Gastroesophageal sphincter (tissue), 4 donors: ENCODE results near the gene RMP24.
A peak's percentile ranks its signal among the peaks of the same experiment; 100 is the strongest.

ENCODE experiments used
- ATAC-seq: fragments of 150-250 bp; one replicate; pipeline ENCODE4 v1.9.1; 2016; ENCODE audit warnings: mild to moderate bottlenecking, moderate library complexity
- H3K27ac ChIP-seq, 4 donors: fragments of 200-600 bp; sonication (generic) in 3 of 4; 1 replicate in 3 of 4; 2 replicates in 1 of 4; pipeline ENCODE4 v1.5.1; 2016 to 2019
- H3K27me3 ChIP-seq: fragments of 200-600 bp; sonication (generic); one replicate; pipeline ENCODE4 v1.5.1; 2019
- H3K36me3 ChIP-seq, 2 donors: fragments of 200-600 bp; sonication (generic); one replicate each; pipeline ENCODE4 v1.5.1; 2019; ENCODE audit warnings: control low read depth in 1 of 2
- H3K4me1 ChIP-seq, 3 donors: fragments of 200-600 bp; sonication (generic); 1 replicate in 2 of 3; 2 replicates in 1 of 3; pipeline ENCODE4 v1.5.1; 2016 to 2019; ENCODE audit warnings: control low read depth in 2 of 3
- H3K4me3 ChIP-seq, 2 donors: fragments of 200-600 bp; sonication (generic); one replicate each; pipeline ENCODE4 v1.5.1; 2019; ENCODE audit warnings: mild to moderate bottlenecking in 1 of 2, moderate library complexity in 1 of 2
- H3K9me3 ChIP-seq, 3 donors: fragments of 200-600 bp; sonication (generic); one replicate each; pipeline ENCODE4 v1.5.1; 2017 to 2019; ENCODE audit warnings: control low read depth in 2 of 3
- CTCF ChIP-seq, 4 experiments: fragments of 200-600 bp in 2 of 4; fragments of 450-650 bp in 2 of 4; sonication (generic) in 1 of 4; IDR thresholded peaks; one replicate each; pipeline ENCODE4 v1.5.1; 2017 to 2019; ENCODE audit warnings: antibody characterized with exemption in 4 of 4, mild to moderate bottlenecking in 2 of 4, moderate library complexity in 2 of 4
- EP300 ChIP-seq: sonication (generic); formaldehyde crosslinking; IDR thresholded peaks from one replicate; pipeline ENCODE4 v1.6.1; 2017; ENCODE audit warnings: antibody characterized with exemption, mild to moderate bottlenecking
- POLR2A ChIP-seq, 2 donors: fragments of 450-650 bp; IDR thresholded peaks; one replicate each; pipeline ENCODE4 v1.6.1; 2017; ENCODE audit warnings: antibody characterized with exemption in 2 of 2, mild to moderate bottlenecking in 2 of 2, moderate library complexity in 1 of 2
- POLR2AphosphoS5 ChIP-seq: sonication (generic); formaldehyde crosslinking; IDR thresholded peaks from one replicate; pipeline ENCODE4 v1.6.1; 2017; ENCODE audit warnings: antibody characterized with exemption
- WGBS, 2 donors: methylation state at CpG; one replicate each; pipeline ENCODE4 v1.1.5; 2018; ENCODE audit warnings: low coverage in 1 of 2; 5-methylcytosine and 5-hydroxymethylcytosine counted together

RMP24 gene

GRCh38 chr18:35934891-35935290 lies 37.6 kb upstream of the RMP24 start:
- no peaks in the 10 kb centered on the region for H3K36me3 ChIP-seq
- no peaks in the 10 kb centered on the region for H3K27me3 ChIP-seq
- H3K27ac ChIP-seq = no peak overlapping the region
- peaks cover 0 to 23% (median 3%) of the 10 kb centered on the region in 3 donors for H3K4me1 ChIP-seq
- no peak for TF ChIP-seq POLR2A (IDR thresholded peaks at IDR 0.05)
- TF ChIP-seq CTCF (IDR thresholded peaks at IDR 0.05) = no peak
- TF ChIP-seq POLR2AphosphoS5 = no peak
- TF ChIP-seq EP300 = no peak
- peaks cover 0 to 8% (median 2%) of the 10 kb centered on the region in 3 donors for H3K9me3 ChIP-seq
- ATAC-seq = no peak
- 75 to 81% methylated on average over 4 of the region's 5 CpGs for WGBS, 2 donors
- H3K4me3 ChIP-seq = no peak overlapping the region

GRCh38 chr18:35935805-35936204 lies 36.7 kb upstream of the RMP24 start:
- Histone ChIP-seq H3K9me3 (no peaks in the 10 kb centered on the region), H3K36me3 (no peaks in the 10 kb centered on the region), H3K4me1 (peaks cover 0 to 23% (median 3%) of the 10 kb centered on the region in 3 donors), H3K27me3 (no peaks in the 10 kb centered on the region), H3K27ac (no peak overlapping the region), H3K4me3 (no peak overlapping the region)
- no peak for ATAC-seq
- 75 to 100% methylated on average over 1 of the region's 4 CpGs for WGBS, 2 donors
- TF ChIP-seq CTCF (IDR thresholded peaks at IDR 0.05) = no peak
- no peak for TF ChIP-seq POLR2A (IDR thresholded peaks at IDR 0.05)
- no peak for TF ChIP-seq EP300
- TF ChIP-seq POLR2AphosphoS5 = no peak

GRCh38 chr18:35936951-35937350 lies 35.5 kb upstream of the RMP24 start:
- Histone ChIP-seq H3K36me3 (no peaks in the 10 kb centered on the region), H3K9me3 (no peaks in the 10 kb centered on the region), H3K27me3 (no peaks in the 10 kb centered on the region), H3K4me3 (no peak overlapping the region), H3K27ac (no peak overlapping the region), H3K4me1 (peaks cover 0 to 23% (median 3%) of the 10 kb centered on the region in 3 donors)
- 36 to 77% methylated on average over 1 of the region's 1 CpG for WGBS, 2 donors
- TF ChIP-seq EP300 (no peak), CTCF (IDR thresholded peaks at IDR 0.05) (no peak), POLR2AphosphoS5 (no peak), POLR2A (IDR thresholded peaks at IDR 0.05) (no peak)
- no peak for ATAC-seq

GRCh38 chr18:35938158-35938557 lies 34.3 kb upstream of the RMP24 start:
- ATAC-seq = no peak
- H3K4me1 ChIP-seq = peaks cover 0 to 23% (median 3%) of the 10 kb centered on the region in 3 donors
- no peaks in the 10 kb centered on the region for H3K9me3 ChIP-seq
- peak overlapping the region in 2 of 4 donors; percentile 24 to 56 for H3K27ac ChIP-seq
- no peaks in the 10 kb centered on the region for H3K36me3 ChIP-seq
- H3K27me3 ChIP-seq = no peaks in the 10 kb centered on the region
- WGBS, 2 donors = 0 to 25% methylated on average over 1 of the region's 1 CpG
- H3K4me3 ChIP-seq = no peak overlapping the region
- TF ChIP-seq POLR2AphosphoS5 = no peak
- TF ChIP-seq POLR2A (IDR thresholded peaks at IDR 0.05) = no peak
- no peak for TF ChIP-seq EP300
- TF ChIP-seq CTCF (IDR thresholded peaks at IDR 0.05) = no peak

GRCh38 chr18:35938562-35938961 lies 33.9 kb upstream of the RMP24 start:
- no peaks in the 10 kb centered on the region for H3K27me3 ChIP-seq
- no peak overlapping the region for H3K4me3 ChIP-seq
- no peaks in the 10 kb centered on the region for H3K36me3 ChIP-seq
- peaks cover 0 to 23% (median 3%) of the 10 kb centered on the region in 3 donors for H3K4me1 ChIP-seq
- 50% methylated on average over 1 of the region's 1 CpG; no CpG with 5 or more reads in 1 of the 2 donors for WGBS, 2 donors
- ATAC-seq = no peak
- no peaks in the 10 kb centered on the region for H3K9me3 ChIP-seq
- TF ChIP-seq POLR2A (IDR thresholded peaks at IDR 0.05) (no peak), CTCF (IDR thresholded peaks at IDR 0.05) (no peak), POLR2AphosphoS5 (no peak), EP300 (no peak)
- peak overlapping the region in 2 of 4 donors; percentile 37 to 56 for H3K27ac ChIP-seq
